Omental fat pad (tissue), 4 donors: Measurements from ENCODE around the gene AKAP13. TPM values are rescaled to one million over a fixed set of nuclear protein-coding genes. Genes with fewer than 3 reads are reported as not detected.

ENCODE experiments used
- ATAC-seq: fragments of 150-250 bp; one replicate; pipeline ENCODE4 v1.9.1; 2016; ENCODE audit warnings: mild to moderate bottlenecking, moderate library complexity; ENCODE audit not compliant: low FRiP score
- DNase-seq: peaks from one replicate; pipeline ENCODE4 v3.0.0-alpha.2; 2019; ENCODE audit warnings: low spot score
- CTCF ChIP-seq, 3 donors: fragments of 450-650 bp; IDR thresholded peaks; one replicate each; pipeline ENCODE4 v1.5.1; 2016 to 2017; ENCODE audit warnings: antibody characterized with exemption in 3 of 3, mild to moderate bottlenecking in 3 of 3, moderate library complexity in 2 of 3
- total RNA-seq, 4 donors: library from RNA; depleted of rRNA; stranded (reverse); fragments of >200 nt; gene quantifications; one replicate each; pipeline ENCODE4 v1.1.0, GENCODE V29; 2016

The AKAP13 gene
- total RNA-seq, 4 donors from 2014 or later = 162 to 301 (median 216) TPM

DNA sequence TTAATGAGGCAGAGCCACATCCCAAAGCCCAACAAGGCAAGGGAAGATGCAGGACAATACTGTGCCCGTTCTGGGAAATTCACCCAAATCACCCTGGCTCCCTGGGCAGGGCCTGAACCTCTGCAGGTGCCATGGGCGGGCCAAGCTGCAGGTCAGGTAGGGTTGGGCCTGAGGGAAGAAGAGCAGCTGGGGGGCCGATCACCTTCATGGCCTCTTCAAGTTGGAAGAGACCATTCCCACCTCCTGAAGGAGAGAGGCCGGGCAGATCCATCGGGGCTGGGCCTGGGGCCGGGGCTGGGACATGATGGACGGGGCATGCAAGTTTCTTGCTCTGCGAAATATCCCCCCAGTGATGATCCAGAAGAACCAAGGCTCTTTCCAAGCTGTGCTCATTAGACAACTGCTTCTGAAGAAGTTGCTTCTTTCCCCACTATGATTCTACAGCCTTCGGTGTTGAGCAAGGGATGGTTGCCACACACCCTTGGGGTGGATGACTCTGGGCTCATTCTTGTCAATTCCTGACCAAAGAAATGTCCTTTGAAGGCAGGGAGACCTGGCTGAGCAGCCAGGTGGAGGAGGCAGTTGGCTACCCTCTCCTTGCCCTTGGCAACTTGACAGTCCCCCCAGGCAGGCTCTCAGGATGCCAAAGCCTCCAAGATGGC is 376.1 kb downstream of the AKAP13 start:
- peak; percentile 23 for DNase-seq
- no peak for TF ChIP-seq CTCF (IDR thresholded peaks at IDR 0.05)
- ATAC-seq = no peak

- DNase-seq (no peak), ATAC-seq (no peak)
- no peak for TF ChIP-seq CTCF (IDR thresholded peaks at IDR 0.05)
Measured at GRCh38 chr15:85757073-85757938, 376.9 kb downstream of the AKAP13 start.

DNA sequence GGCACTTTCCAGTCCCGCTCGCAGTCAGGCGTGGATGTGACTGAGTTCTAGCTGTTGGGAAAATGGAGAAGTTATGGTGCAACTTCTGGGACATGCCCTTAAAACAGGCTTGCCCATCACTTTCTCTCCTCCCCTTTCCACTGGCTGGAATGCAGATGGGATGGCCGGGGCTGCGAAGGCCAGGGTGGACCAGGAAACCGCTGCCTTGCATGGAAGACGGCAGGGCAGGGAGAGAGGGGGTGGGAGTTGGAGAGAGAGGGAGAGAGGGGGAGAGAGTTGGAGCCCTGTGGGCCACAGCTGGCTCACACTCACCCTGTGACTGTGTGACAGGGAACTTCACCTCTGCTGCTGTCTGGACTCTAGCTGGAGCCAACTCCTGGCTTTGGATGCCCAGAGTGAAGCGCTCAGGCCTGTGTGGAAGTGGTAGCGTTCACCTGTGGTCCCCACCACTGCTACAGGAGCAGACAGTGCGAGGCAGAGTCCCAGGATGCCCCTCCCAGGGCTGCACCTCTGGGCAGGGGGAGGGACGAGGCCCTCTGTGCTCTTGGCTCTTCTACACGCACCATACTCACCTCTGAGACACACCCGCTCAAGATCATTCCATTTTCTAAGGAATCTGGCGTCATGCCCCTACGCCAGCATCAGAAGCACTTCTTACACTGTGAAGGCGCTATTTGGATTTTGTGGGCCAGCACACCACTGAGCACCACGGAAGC is 377.7 kb downstream of the AKAP13 start:
- peak; percentile 17 for ATAC-seq
- no peak for TF ChIP-seq CTCF (IDR thresholded peaks at IDR 0.05)
- peak; percentile 21 for DNase-seq

DNA sequence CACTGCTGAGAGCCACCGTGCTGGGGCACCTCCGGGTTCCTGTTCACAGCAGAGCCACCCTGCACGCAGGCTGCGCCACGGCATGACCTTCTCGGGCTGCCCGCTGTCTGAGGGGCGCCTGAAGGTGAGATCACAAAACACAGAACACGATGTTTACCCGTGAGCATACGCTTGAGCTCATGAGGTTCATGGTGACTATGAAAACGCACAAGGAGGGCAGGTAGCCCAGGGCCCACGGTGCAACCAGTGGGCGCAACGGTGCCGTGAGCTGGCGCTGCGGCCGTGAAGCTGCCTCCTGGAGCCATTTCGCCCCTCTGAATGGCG is 378.2 kb downstream of the AKAP13 start:
- ATAC-seq = no peak
- DNase-seq = no peak
- TF ChIP-seq CTCF (IDR thresholded peaks at IDR 0.05) = no peak

DNA sequence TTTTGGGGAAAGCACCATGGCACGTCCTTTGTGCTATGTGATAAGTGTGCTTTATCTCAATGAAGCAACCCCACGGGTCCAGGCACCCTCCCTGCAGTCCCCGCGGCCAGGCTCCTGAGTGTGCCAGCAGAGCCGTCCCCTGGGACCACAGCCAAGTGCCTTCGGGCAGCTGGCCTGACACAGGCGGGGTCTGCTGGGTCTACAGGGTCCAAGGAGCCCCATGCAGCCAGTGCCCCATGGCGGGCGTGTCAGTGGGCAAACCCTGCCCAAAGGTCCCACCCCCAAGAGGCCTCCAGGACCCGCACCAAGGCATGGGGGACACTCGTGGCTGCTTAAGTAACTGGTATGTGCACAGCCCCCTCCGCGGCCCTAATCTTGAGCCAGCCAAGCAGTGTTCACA is 379.0 kb downstream of the AKAP13 start:
- DNase-seq (no peak), ATAC-seq (no peak)
- TF ChIP-seq CTCF (IDR thresholded peaks at IDR 0.05) = no peak

- ATAC-seq (no peak), DNase-seq (no peak)
- TF ChIP-seq CTCF (IDR thresholded peaks at IDR 0.05) = no peak
Measured at GRCh38 chr15:85760049-85760448, 379.6 kb downstream of the AKAP13 start.
